GM12878 (cell line): ENCODE measurements around the gene EFCAB10.

Source experiments
- ASH2L ChIP-seq: fragments of 300-600, 200-600 bp; sonication (generic); IDR thresholded peaks from 2 replicates; pipeline ENCODE4 v1.6.1; 2017; ENCODE audit warnings: low read depth, mild to moderate bottlenecking, borderline replicate concordance
- CTCF ChIP-seq, 3 experiments: IDR thresholded peaks in 2 of 3; conservative IDR thresholded peaks in 1 of 3; 2 replicates each; pipeline ENCODE4 v1.5.1; 2011; ENCODE audit warnings: low read depth in 3 of 3, low read length in 3 of 3, mild to moderate bottlenecking in 3 of 3, control low read depth in 2 of 3, moderate library complexity in 2 of 3, inconsistent platforms in 1 of 3, mixed read lengths in 1 of 3; ENCODE audit not compliant: control insufficient read depth in 2 of 3, insufficient read depth in 1 of 3; ENCODE audit errors: extremely low read depth in 1 of 3
- DPF2 ChIP-seq: fragments of 450-650 bp; IDR thresholded peaks from 2 replicates; pipeline ENCODE4 v1.6.1; 2017; ENCODE audit warnings: mild to moderate bottlenecking
- MXI1 ChIP-seq: fragments of 150-350 bp; IDR thresholded peaks from 2 replicates; pipeline ENCODE4 v1.6.1; 2011; ENCODE audit warnings: low read depth, mild to moderate bottlenecking, inconsistent platforms, low read length, improper control_type of control experiment
- MYC ChIP-seq: IDR thresholded peaks from 2 replicates; pipeline ENCODE4 v1.6.1; 2011; ENCODE audit warnings: mild to moderate bottlenecking, low read length, moderate library complexity, inconsistent platforms; ENCODE audit not compliant: insufficient read depth, insufficient replicate concordance, insufficient read length, severe bottlenecking
- POLR2A ChIP-seq: IDR thresholded peaks from 2 replicates; pipeline ENCODE4 v1.6.1; 2011; ENCODE audit warnings: low read depth, mild to moderate bottlenecking, low read length
- POLR2AphosphoS2 ChIP-seq: IDR thresholded peaks from 2 replicates; pipeline ENCODE4 v1.6.1; 2011; ENCODE audit warnings: low read depth, mild to moderate bottlenecking, low read length, improper control_type of control experiment, moderate library complexity
- SMARCA5 ChIP-seq: fragments of 450-650 bp; IDR thresholded peaks from 2 replicates; pipeline ENCODE4 v1.6.1; 2017; ENCODE audit warnings: mild to moderate bottlenecking
- SPI1 ChIP-seq: IDR thresholded peaks from 2 replicates; pipeline ENCODE4 v1.6.1; 2011; ENCODE audit warnings: low read depth, mild to moderate bottlenecking, low read length, moderate library complexity, borderline replicate concordance; ENCODE audit not compliant: insufficient read depth
- STAT3 ChIP-seq: IDR thresholded peaks from 2 replicates; pipeline ENCODE4 v1.6.1; 2011; ENCODE audit warnings: low read depth, low read length, improper control_type of control experiment
- TAF1 ChIP-seq: IDR thresholded peaks from 2 replicates; pipeline ENCODE4 v1.6.1; 2011; ENCODE audit warnings: mild to moderate bottlenecking, low read depth, low read length, borderline replicate concordance

- TF ChIP-seq POLR2A, result no peak
- TF ChIP-seq MYC, result no peak
- no peak for TF ChIP-seq SMARCA5
- no peak for TF ChIP-seq DPF2
- TF ChIP-seq CTCF (IDR thresholded peaks at IDR 0.05 in 2 of 3, conservative IDR thresholded peaks at IDR 0.05 in 1 of 3; ENCODE audit: control insufficient read depth in 2 of 3, extremely low read depth in 1 of 3, insufficient read depth in 1 of 3, low read depth in 3 of 3, low read length in 3 of 3), result no peak
- no peak for TF ChIP-seq SPI1
- TF ChIP-seq POLR2AphosphoS2, result no peak
- no peak for TF ChIP-seq MXI1
- no peak for TF ChIP-seq ASH2L
- no peak for TF ChIP-seq STAT3
- no peak for TF ChIP-seq TAF1
Measured at GRCh38 chr7:105590793-105591192, 9.5 kb upstream of the EFCAB10 start.
